Measurements from ENCODE around the gene CDKAL1.

The CDKAL1 gene

DNA sequence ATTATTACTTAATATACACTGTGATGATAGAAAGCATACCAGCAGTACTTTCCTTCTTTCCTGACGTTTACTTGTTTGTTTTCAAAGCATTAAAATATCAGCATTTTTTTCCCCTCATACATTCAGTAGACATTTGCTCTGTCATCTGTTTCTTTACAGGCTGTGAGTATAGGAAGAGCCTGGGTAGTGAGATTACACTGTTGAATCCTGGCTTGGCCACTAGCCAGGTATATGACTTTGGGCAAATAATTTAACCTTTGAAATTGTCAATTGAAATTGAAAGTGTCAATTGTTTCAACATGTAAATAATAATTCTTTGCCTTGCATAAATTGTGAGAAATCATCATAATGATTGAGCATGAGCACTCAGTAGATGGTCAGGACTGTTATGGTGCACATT, 336.2 kb downstream of the CDKAL1 start:
- Histone ChIP-seq H3K36me3 (ENCODE audit: insufficient read depth, low read length) (no peaks in the 10 kb centered on the region), H3K4me3 (ENCODE audit: low read depth in 1 of 2, low read length in 2 of 2) (no peak overlapping the region), H3K79me2 (ENCODE audit: insufficient read depth, low read length) (no peaks in the 10 kb centered on the region), H3K9ac (ENCODE audit: low read depth, low read length) (no peak overlapping the region), H3K4me2 (ENCODE audit: insufficient read depth, low read length) (no peak overlapping the region), H4K20me1 (ENCODE audit: insufficient read depth, low read length) (no peaks in the 10 kb centered on the region), H3K4me1 (ENCODE audit: insufficient read depth, low read length) (no peaks in the 10 kb centered on the region), H3K27ac (ENCODE audit: low read length) (no peak overlapping the region), H3K27me3 (ENCODE audit: insufficient read depth, low read length, poor library complexity) (no peaks in the 10 kb centered on the region), H3K9me3 (ENCODE audit: insufficient read depth, low read length, severe bottlenecking) (no peaks in the 10 kb centered on the region), H2AFZ (ENCODE audit: low read depth, low read length) (no peak overlapping the region)
- no peak for TF ChIP-seq EZH2 (IDR thresholded peaks at IDR 0.05; ENCODE audit: borderline replicate concordance, low read depth, low read length, severe bottlenecking)
- TF ChIP-seq, protein P1, sequence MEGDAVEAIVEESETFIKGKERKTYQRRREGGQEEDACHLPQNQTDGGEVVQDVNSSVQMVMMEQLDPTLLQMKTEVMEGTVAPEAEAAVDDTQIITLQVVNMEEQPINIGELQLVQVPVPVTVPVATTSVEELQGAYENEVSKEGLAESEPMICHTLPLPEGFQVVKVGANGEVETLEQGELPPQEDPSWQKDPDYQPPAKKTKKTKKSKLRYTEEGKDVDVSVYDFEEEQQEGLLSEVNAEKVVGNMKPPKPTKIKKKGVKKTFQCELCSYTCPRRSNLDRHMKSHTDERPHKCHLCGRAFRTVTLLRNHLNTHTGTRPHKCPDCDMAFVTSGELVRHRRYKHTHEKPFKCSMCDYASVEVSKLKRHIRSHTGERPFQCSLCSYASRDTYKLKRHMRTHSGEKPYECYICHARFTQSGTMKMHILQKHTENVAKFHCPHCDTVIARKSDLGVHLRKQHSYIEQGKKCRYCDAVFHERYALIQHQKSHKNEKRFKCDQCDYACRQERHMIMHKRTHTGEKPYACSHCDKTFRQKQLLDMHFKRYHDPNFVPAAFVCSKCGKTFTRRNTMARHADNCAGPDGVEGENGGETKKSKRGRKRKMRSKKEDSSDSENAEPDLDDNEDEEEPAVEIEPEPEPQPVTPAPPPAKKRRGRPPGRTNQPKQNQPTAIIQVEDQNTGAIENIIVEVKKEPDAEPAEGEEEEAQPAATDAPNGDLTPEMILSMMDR (IDR thresholded peaks at IDR 0.05; ENCODE audit: borderline replicate concordance, extremely low read depth, low read length, poor library complexity, severe bottlenecking) = no peak
- DNase-seq = no peak
- no peak for ATAC-seq (ENCODE audit: insufficient read depth, low read depth)

DNA sequence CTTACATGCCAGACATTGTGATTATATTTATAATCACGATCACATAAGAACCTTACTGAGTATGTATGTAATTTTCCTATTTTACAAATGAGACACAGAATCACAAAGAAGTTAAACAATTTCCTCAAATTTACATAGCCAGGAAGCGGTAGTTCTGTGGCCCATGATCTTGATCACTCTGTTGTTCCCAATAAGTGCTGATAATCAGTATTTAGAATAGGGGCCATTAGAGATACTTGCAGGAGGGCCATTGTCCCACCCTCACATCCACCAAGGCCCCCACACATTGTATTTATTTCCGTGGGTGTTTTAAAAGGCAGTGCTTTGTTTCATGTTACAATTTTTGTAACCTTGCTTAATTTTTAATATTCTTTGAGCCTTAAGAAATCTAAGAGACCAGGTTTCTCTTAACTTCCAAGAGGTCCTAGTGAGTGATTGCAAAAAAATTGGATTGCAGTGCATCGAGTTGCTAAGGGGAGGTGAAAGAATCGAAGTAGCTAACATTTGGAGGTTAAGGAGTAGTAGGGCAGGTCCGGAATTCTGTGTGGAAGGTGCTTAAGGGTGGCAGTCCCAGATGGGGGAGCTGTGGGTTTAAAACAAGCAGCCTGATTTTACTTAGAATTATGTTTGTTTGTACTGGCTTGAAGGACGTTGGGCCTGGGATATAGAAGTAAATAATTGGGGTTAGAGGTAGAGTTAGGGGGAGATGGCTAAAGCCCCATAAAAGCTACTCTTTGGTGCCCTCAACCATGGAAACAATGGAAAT, 339.4 kb downstream of the CDKAL1 start:
- Histone ChIP-seq H3K4me1 (ENCODE audit: insufficient read depth, low read length) (no peaks in the 10 kb centered on the region), H3K4me2 (ENCODE audit: insufficient read depth, low read length) (no peak overlapping the region)
- TF ChIP-seq EZH2 (IDR thresholded peaks at IDR 0.05; ENCODE audit: borderline replicate concordance, low read depth, low read length, severe bottlenecking) = no peak
- TF ChIP-seq, protein P1 (IDR thresholded peaks at IDR 0.05; ENCODE audit: borderline replicate concordance, extremely low read depth, low read length, poor library complexity, severe bottlenecking) = no peak

DNA sequence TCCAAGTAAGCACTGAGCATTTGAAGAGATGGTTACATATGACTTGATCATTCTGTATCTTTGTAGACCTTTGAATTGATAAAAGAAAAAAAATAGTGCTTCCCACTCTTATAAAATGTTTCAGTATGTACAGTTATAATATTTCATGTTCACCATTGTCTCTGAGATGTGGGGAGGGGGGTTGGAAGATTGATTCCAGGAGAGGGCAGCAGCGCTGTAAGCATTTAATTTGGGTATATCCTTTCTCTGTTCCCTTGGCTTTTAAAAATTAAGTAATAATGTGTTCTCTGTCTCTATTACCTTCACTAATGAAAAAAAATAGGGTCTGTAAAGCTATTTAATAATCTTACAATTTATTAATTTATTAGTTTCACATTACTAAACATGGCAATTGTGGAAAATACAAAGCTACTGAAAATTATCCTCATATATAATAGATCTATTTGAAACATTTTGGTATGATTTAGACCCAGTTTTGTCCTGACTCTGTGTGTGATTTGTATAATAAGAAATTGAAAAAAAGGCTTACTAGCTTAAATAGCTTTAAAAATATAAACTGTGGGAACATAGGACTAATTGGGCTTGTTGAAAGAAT, 341.2 kb downstream of the CDKAL1 start:
- ATAC-seq (ENCODE audit: insufficient read depth, low read depth) (peak; percentile 67), DNase-seq (peak; percentile 40)
- Histone ChIP-seq H4K20me1 (ENCODE audit: insufficient read depth, low read length) (no peaks in the 10 kb centered on the region), H3K36me3 (ENCODE audit: insufficient read depth, low read length) (no peaks in the 10 kb centered on the region), H3K79me2 (ENCODE audit: insufficient read depth, low read length) (no peaks in the 10 kb centered on the region), H3K27me3 (ENCODE audit: insufficient read depth, low read length, poor library complexity) (no peaks in the 10 kb centered on the region), H3K9me3 (ENCODE audit: insufficient read depth, low read length, severe bottlenecking) (no peaks in the 10 kb centered on the region), H3K4me1 (ENCODE audit: insufficient read depth, low read length) (no peaks in the 10 kb centered on the region), H3K27ac (ENCODE audit: low read length) (no peak overlapping the region), H2AFZ (ENCODE audit: low read depth, low read length) (no peak overlapping the region), H3K4me3 (ENCODE audit: low read depth in 1 of 2, low read length in 2 of 2) (no peak overlapping the region), H3K4me2 (ENCODE audit: insufficient read depth, low read length) (no peak overlapping the region), H3K9ac (ENCODE audit: low read depth, low read length) (no peak overlapping the region)
- TF ChIP-seq, protein P1 (IDR thresholded peaks at IDR 0.05; ENCODE audit: borderline replicate concordance, extremely low read depth, low read length, poor library complexity, severe bottlenecking) = peak; percentile 62
- no peak for TF ChIP-seq EZH2 (IDR thresholded peaks at IDR 0.05; ENCODE audit: borderline replicate concordance, low read depth, low read length, severe bottlenecking)

More for the DNA sequence above, 339.4 kb downstream of the CDKAL1 start:
- DNase-seq = no peak
- H3K4me3 ChIP-seq (ENCODE audit: low read depth in 1 of 2, low read length in 2 of 2) = no peak overlapping the region
- H3K9ac ChIP-seq (ENCODE audit: low read depth, low read length) = no peak overlapping the region
- no peaks in the 10 kb centered on the region for H3K79me2 ChIP-seq (ENCODE audit: insufficient read depth, low read length)
- no peaks in the 10 kb centered on the region for H3K9me3 ChIP-seq (ENCODE audit: insufficient read depth, low read length, severe bottlenecking)
- ATAC-seq (ENCODE audit: insufficient read depth, low read depth) = no peak
- no peak overlapping the region for H2AFZ ChIP-seq (ENCODE audit: low read depth, low read length)
- no peaks in the 10 kb centered on the region for H3K36me3 ChIP-seq (ENCODE audit: insufficient read depth, low read length)
- no peaks in the 10 kb centered on the region for H3K27me3 ChIP-seq (ENCODE audit: insufficient read depth, low read length, poor library complexity)
- H3K27ac ChIP-seq (ENCODE audit: low read length) = no peak overlapping the region
- no peaks in the 10 kb centered on the region for H4K20me1 ChIP-seq (ENCODE audit: insufficient read depth, low read length)

Data from DND-41 (cell line).